ENCODE measurements around the gene PEAK1. TPM values are rescaled to one million over a fixed set of nuclear protein-coding genes. Genes with fewer than 3 reads are reported as not detected.

Gene PEAK1
- total RNA-seq, 1 experiment from 2014 or later, result 21.2 TPM

- H3K27ac Mint-ChIP-seq, result no peak overlapping the region; a peak in 1 of 7 replicates
- H3K27me3 Mint-ChIP-seq (ENCODE audit: low read depth), result no peaks in the 10 kb centered on the region
- H3K4me3 Mint-ChIP-seq, result no peak overlapping the region
- H2AFZ ChIP-seq (ENCODE audit: low read length), result no peak overlapping the region
- no peaks in the 10 kb centered on the region for H3K23me2 ChIP-seq (ENCODE audit: insufficient read length, low read depth, low read length, poor library complexity, severe bottlenecking)
- H4K5ac ChIP-seq (ENCODE audit: insufficient read length, low read depth, low read length), result no peak overlapping the region
- peaks cover 3% of the 10 kb centered on the region for H3K79me1 ChIP-seq (ENCODE audit: insufficient read depth, low read depth, low read length, poor library complexity, severe bottlenecking)
- no peaks in the 10 kb centered on the region for H3K27me3 ChIP-seq (ENCODE audit: insufficient read depth, low read length)
- no peak overlapping the region for H3T11ph ChIP-seq (ENCODE audit: low read length)
- H3K4me1 ChIP-seq (ENCODE audit: insufficient read depth, low read length), result no peaks in the 10 kb centered on the region
- no peaks in the 10 kb centered on the region for H3K9me3 ChIP-seq (ENCODE audit: control insufficient read depth, low read depth, low read length)
- H2BK20ac ChIP-seq (ENCODE audit: low read depth, low read length, poor library complexity, severe bottlenecking), result no peak overlapping the region
- H2BK120ac ChIP-seq (ENCODE audit: low read depth, low read length, poor library complexity, severe bottlenecking), result no peak overlapping the region
- no peak overlapping the region for H2BK12ac ChIP-seq (ENCODE audit: insufficient read length, low read depth, low read length)
- H4K91ac ChIP-seq (ENCODE audit: insufficient read length, low read depth, low read length), result no peak overlapping the region
- no peak overlapping the region for H3K27ac ChIP-seq (ENCODE audit: insufficient read length, low read depth, low read length)
- H2BK5ac ChIP-seq (ENCODE audit: insufficient read length, low read length), result no peak overlapping the region
- no peak overlapping the region for H3K23ac ChIP-seq (ENCODE audit: insufficient read length, low read depth, low read length)
- no peak for DNase-seq
- H2AK5ac ChIP-seq (ENCODE audit: insufficient read length, low read length), result no peak overlapping the region
- TF ChIP-seq CTCF (conservative IDR thresholded peaks at IDR 0.05), result no peak
- no peak overlapping the region for H3K4ac ChIP-seq (ENCODE audit: low read depth, low read length)
- H3K9me3 Mint-ChIP-seq, result peaks cover 16 to 22% of the 10 kb centered on the region in 2 experiments
- H3K4me1 Mint-ChIP-seq, result peaks cover 0 to 6% of the 10 kb centered on the region in 2 experiments; a peak in 1 of 4 replicates
- H3K9ac ChIP-seq (ENCODE audit: extremely low read depth, insufficient read length, low read length), result no peak overlapping the region
- H2BK15ac ChIP-seq (ENCODE audit: low read depth, low read length), result no peak overlapping the region
- H3K56ac ChIP-seq (ENCODE audit: insufficient read length, low read depth, low read length), result no peak overlapping the region
- H3K14ac ChIP-seq (ENCODE audit: insufficient read depth, low read length), result no peak overlapping the region
- no peak overlapping the region for H3K4me2 ChIP-seq (ENCODE audit: insufficient read depth, insufficient read length, low read length)
- H3K18ac ChIP-seq (ENCODE audit: insufficient read length, low read depth, low read length), result peak overlapping the region; percentile 42
- no peak overlapping the region for H4K8ac ChIP-seq (replicated peaks; ENCODE audit: insufficient read length, low read depth, low read length)
- peaks cover 5% of the 10 kb centered on the region; the same call in 1 of the 2 replicates for H3K79me2 ChIP-seq (ENCODE audit: insufficient read depth, low read length)
- H3K36me3 Mint-ChIP-seq (ENCODE audit: insufficient read depth in 1 of 3, low read depth in 3 of 3), result peaks cover 11 to 35% (median 12%) of the 10 kb centered on the region in 3 experiments
- H4K20me1 ChIP-seq (ENCODE audit: control insufficient read depth, insufficient read depth, insufficient read length), result no peaks in the 10 kb centered on the region
These were observed 26.4 kb downstream of the PEAK1 start for GRCh38 chr15:77393471-77393840.

Data from H9 (cell line).